Loucy (cell line): Measurements from ENCODE around the gene EPAS1.
A peak's percentile ranks its signal among the peaks of the same experiment; 100 is the strongest.

Source experiments
- H2AFZ ChIP-seq: fragments of 200-600 bp; sonication (generic); 2 replicates; pipeline ENCODE4 v1.6.0; 2016; ENCODE audit warnings: antibody characterized with exemption, mild to moderate bottlenecking, low read length, moderate library complexity
- H3F3A ChIP-seq: fragments of 200-600 bp; 2 replicates; pipeline ENCODE4 v1.6.0; 2016; ENCODE audit warnings: antibody characterized with exemption, low read depth, mild to moderate bottlenecking
- H3K27me3 ChIP-seq: fragments of 200-600 bp; sonication (generic); 2 replicates; pipeline ENCODE4 v1.6.1; 2014; ENCODE audit warnings: low read length, mild to moderate bottlenecking; ENCODE audit not compliant: insufficient read depth, poor library complexity, severe bottlenecking
- H3K36me3 ChIP-seq: fragments of 200-600 bp; sonication (generic); 2 replicates; pipeline ENCODE4 v1.6.1; 2016; ENCODE audit warnings: low read length; ENCODE audit not compliant: insufficient read depth
- H3K4me1 ChIP-seq: fragments of 200-600 bp; sonication (generic); 2 replicates; pipeline ENCODE4 v1.5.1; 2014; ENCODE audit warnings: low read length, mild to moderate bottlenecking; ENCODE audit not compliant: insufficient read depth, poor library complexity, severe bottlenecking
- H3K4me2 ChIP-seq: fragments of 200-600 bp; sonication (generic); 2 replicates; pipeline ENCODE4 v1.6.0; 2014; ENCODE audit warnings: antibody characterized with exemption, low read length, low read depth, mild to moderate bottlenecking; ENCODE audit not compliant: poor library complexity, severe bottlenecking
- H3K4me3 ChIP-seq: fragments of 200-600 bp; sonication (generic); 2 replicates; pipeline ENCODE4 v1.5.1; 2014; ENCODE audit warnings: low read length, mild to moderate bottlenecking, mixed read lengths; ENCODE audit not compliant: poor library complexity, severe bottlenecking
- H3K79me2 ChIP-seq: fragments of 200-600 bp; sonication (generic); 2 replicates; pipeline ENCODE4 v1.6.1; 2014; ENCODE audit warnings: low read length; ENCODE audit not compliant: insufficient read depth
- H3K9ac ChIP-seq: fragments of 200-600 bp; sonication (generic); 2 replicates; pipeline ENCODE4 v1.6.0; 2014; ENCODE audit warnings: mild to moderate bottlenecking, low read depth, low read length, moderate library complexity; ENCODE audit not compliant: poor library complexity, severe bottlenecking
- H3K9me2 ChIP-seq: fragments of 200-600 bp; sonication (generic); replicated peaks from 2 replicates; pipeline ENCODE4 v1.6.1; 2016; ENCODE audit warnings: low read depth, low read length, mixed read lengths
- H3K9me3 ChIP-seq: fragments of 200-600 bp; sonication (generic); 2 replicates; pipeline ENCODE4 v1.6.1; 2014; ENCODE audit warnings: mild to moderate bottlenecking, antibody characterized with exemption, low read length, low read depth; ENCODE audit not compliant: insufficient read depth
- H4K20me1 ChIP-seq: fragments of 200-600 bp; sonication (generic); 2 replicates; pipeline ENCODE4 v1.6.0; 2014; ENCODE audit warnings: antibody characterized with exemption, low read length, mild to moderate bottlenecking; ENCODE audit not compliant: insufficient read depth, poor library complexity, severe bottlenecking
- CTCF ChIP-seq: fragments of 200-600 bp; sonication (generic); conservative IDR thresholded peaks from 2 replicates; pipeline ENCODE4 v1.5.1; 2014; ENCODE audit warnings: mild to moderate bottlenecking, antibody characterized with exemption, low read length
- EZH2phosphoT487 ChIP-seq: fragments of 200-600 bp; IDR thresholded peaks from 2 replicates; pipeline ENCODE4 v1.6.1; 2018; ENCODE audit warnings: antibody characterized with exemption, mild to moderate bottlenecking, moderate library complexity, borderline replicate concordance

Gene EPAS1

GRCh38 chr2:46431481-46432235, 134.5 kb downstream of the EPAS1 start:
- Histone ChIP-seq H3K27me3 (no peaks in the 10 kb centered on the region), H3K4me2 (peak overlapping the region; percentile 37), H3K9me3 (no peaks in the 10 kb centered on the region), H3K9me2 (no peaks in the 10 kb centered on the region), H3F3A (no peaks in the 10 kb centered on the region), H3K9ac (no peak overlapping the region), H3K4me1 (peaks cover 52% of the 10 kb centered on the region), H2AFZ (no peak overlapping the region), H3K4me3 (no peak overlapping the region), H3K79me2 (no peaks in the 10 kb centered on the region), H4K20me1 (no peaks in the 10 kb centered on the region), H3K36me3 (no peaks in the 10 kb centered on the region)
- TF ChIP-seq EZH2phosphoT487: no peak
- TF ChIP-seq CTCF: no peak; the same call in 1 of the 2 replicates

GRCh38 chr2:46434851-46435273, 137.7 kb downstream of the EPAS1 start:
- no peaks in the 10 kb centered on the region for H3K79me2 ChIP-seq
- peaks cover 73% of the 10 kb centered on the region for H3K4me1 ChIP-seq
- H3K27me3 ChIP-seq: no peaks in the 10 kb centered on the region
- no peak overlapping the region for H3K4me3 ChIP-seq
- H3K9me3 ChIP-seq: no peaks in the 10 kb centered on the region
- H3K4me2 ChIP-seq: peak overlapping the region; percentile 7
- no peaks in the 10 kb centered on the region for H3K36me3 ChIP-seq
- H4K20me1 ChIP-seq: no peaks in the 10 kb centered on the region
- no peak overlapping the region for H3K9ac ChIP-seq
- TF ChIP-seq EZH2phosphoT487: no peak
- no peak for TF ChIP-seq CTCF
- no peaks in the 10 kb centered on the region for H3K9me2 ChIP-seq
- H3F3A ChIP-seq: no peaks in the 10 kb centered on the region
- no peak overlapping the region for H2AFZ ChIP-seq

- Histone ChIP-seq H3K79me2 (no peaks in the 10 kb centered on the region), H3K4me2 (peak overlapping the region; percentile 7), H4K20me1 (no peaks in the 10 kb centered on the region), H3K36me3 (no peaks in the 10 kb centered on the region), H2AFZ (no peak overlapping the region), H3K9me3 (no peaks in the 10 kb centered on the region), H3K9ac (no peak overlapping the region), H3K27me3 (no peaks in the 10 kb centered on the region), H3K9me2 (no peaks in the 10 kb centered on the region), H3F3A (no peaks in the 10 kb centered on the region), H3K4me1 (peaks cover 77% of the 10 kb centered on the region), H3K4me3 (no peak overlapping the region)
- TF ChIP-seq CTCF (no peak), EZH2phosphoT487 (no peak)
Measured at GRCh38 chr2:46435353-46435752, 138.1 kb downstream of the EPAS1 start.
